GM10266 (cell line): ENCODE data around the gene TBXA2R.
"Not testable (repeated sequence)": the region's sequence is repeated elsewhere in the genome, so short reads cannot be mapped to it uniquely, and the experiment has no call there.

Experiments used
- DNase-seq: peaks from one replicate; pipeline ENCODE4 v3.0.0; 2012; ENCODE audit errors: extremely low spot score
- CTCF ChIP-seq: IDR thresholded peaks from 2 replicates; pipeline ENCODE4 v1.5.1; 2012; ENCODE audit warnings: mild to moderate bottlenecking, low read depth; ENCODE audit not compliant: control insufficient read depth, insufficient read depth; ENCODE audit errors: missing control alignments

The TBXA2R gene

GRCh38 chr19:3651684-3652083, 45.0 kb upstream of the TBXA2R start:
- TF ChIP-seq CTCF = no peak
- DNase-seq = no peak

GRCh38 chr19:3649888-3650287, 43.2 kb upstream of the TBXA2R start:
- DNase-seq = no peak
- no peak for TF ChIP-seq CTCF

- no peak for TF ChIP-seq CTCF
- no peak for DNase-seq
Observed at GRCh38 chr19:3648037-3648905, 41.6 kb upstream of the TBXA2R start.

- DNase-seq = not testable (repeated sequence)
Observed at GRCh38 chr19:3647102-3647501, 40.4 kb upstream of the TBXA2R start.

- TF ChIP-seq CTCF = no peak
- no peak for DNase-seq
Observed at GRCh38 chr19:3646336-3647092, 39.8 kb upstream of the TBXA2R start.

GRCh38 chr19:3645726-3646125, 39.1 kb upstream of the TBXA2R start:
- DNase-seq = no peak
- TF ChIP-seq CTCF = no peak

- no peak for DNase-seq
- no peak for TF ChIP-seq CTCF
Observed at GRCh38 chr19:3645067-3645396, 38.4 kb upstream of the TBXA2R start.
